ENCODE data around the gene VTI1A.
"Not testable (repeated sequence)": the region's sequence is repeated elsewhere in the genome, so short reads cannot be mapped to it uniquely, and the experiment has no call there.

VTI1A gene

DNA sequence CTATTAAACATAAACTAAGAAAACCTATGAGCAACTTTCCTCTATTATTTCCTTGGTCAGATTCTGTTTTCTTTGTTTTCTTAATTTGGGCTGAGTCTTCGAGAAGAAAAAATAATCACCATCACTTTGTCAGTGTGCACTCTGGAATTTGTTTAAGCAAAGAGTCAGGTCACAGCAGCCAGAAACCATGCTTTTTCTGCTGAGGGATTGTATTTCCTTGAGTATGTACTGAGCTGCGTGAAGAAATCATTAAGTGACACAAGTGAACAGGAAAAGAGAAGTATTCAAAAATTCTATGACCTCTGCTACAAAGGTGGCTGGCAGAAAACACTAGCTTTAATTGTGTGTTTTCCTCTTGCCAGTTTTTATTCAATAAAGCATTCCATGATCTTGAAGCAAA, 249.6 kb downstream of the VTI1A start:
- no peak for DNase-seq

DNA sequence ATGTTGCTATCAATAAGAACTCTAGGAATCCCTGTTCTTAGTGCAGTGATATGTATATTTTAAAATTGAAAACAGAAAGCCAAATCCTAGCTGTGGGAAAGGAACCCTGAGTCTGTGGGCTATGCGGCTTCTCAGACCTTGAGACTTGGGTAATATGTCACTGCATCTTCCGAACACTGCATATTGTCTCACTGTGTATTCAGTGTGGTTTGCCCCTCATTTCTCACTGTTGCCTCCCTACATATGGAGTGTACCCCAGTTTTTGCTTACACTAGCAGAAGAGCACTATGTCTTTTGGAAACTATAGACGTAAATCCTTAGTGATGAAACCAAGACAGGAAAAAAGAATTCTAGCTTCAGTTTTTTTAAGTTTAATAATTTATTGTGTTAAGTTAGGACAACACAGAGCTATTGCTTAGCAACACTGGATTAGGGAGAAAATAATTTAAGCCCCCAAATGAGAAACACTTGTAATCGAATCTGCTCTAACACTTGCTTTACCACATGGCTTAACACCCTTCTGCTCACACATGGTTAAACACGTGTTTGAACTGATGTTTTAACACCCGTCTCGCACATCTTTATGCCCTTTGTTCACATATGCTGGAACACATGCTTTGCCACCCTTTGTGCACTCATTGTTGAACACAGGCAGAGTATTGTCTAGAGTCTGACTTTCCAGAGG, 251.3 kb downstream of the VTI1A start:
- DNase-seq: no peak

DNA sequence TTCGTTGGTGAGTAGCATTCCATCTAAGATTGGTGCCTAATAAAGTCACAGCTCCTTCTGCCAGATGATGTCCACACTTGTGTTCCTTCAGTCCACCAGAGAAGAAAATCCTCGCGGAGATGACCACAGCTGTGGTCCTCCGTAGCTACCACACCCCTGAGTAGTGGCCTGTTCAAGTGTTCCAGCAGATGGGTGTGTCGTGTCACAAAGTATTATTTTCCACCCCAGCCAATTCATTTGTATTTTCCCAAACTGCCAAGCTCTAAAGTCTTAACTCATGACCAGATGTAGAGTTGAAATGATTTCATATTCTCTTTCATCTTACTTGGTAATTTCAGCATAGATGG, 251.8 kb downstream of the VTI1A start:
- no peak for DNase-seq

DNA sequence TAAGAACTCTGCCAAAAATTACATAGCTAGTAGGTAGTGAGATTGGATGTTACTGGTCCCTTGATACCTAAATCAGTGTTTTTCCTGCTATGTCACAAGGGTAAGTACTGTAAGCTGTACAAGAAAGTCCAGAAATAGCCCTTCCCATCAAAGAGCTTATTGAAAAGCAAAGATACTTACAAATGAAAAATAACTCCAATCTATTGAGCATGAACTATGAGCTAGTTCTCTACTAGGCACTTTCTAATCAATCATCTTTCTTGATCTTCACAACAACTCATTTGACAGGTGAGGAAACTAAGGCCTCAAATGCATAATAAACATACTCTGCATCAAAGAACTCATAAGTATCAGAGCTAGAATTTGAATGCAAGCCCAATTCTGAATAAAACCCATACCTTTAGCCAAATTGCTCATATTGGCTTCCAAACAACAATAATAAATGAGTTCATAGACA, 253.2 kb downstream of the VTI1A start:
- no peak for DNase-seq

DNA sequence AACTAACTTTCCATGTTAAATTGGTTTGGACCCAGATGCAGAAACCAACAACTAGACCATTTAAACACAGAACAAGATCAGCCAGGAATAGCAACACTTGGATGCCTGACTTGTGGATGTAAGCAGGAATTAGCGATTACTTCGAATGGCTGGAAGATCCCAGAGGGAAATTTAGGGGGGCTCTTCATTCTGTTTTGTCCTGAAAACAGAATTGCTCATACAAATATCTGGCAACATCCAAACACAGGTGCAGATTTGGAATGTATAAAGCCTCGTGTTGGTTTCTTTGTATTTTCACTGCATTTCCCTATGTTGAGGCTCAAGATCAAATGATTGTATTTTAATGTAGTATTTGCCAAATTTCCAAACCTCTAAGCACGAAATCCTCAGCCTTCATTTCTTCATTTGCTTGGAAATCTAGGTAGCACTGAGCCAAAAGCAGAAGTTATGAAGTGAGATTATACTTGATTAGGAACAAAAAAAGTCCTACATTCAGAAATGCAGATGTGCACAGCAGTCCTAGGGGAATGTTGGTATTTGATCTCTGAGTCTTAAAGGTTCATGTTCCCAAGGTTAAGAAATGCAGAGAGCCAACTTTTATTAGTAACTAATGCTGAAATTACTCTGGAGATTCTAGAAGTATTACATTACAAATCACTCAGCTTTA, 254.3 kb downstream of the VTI1A start:
- DNase-seq: no peak

DNA sequence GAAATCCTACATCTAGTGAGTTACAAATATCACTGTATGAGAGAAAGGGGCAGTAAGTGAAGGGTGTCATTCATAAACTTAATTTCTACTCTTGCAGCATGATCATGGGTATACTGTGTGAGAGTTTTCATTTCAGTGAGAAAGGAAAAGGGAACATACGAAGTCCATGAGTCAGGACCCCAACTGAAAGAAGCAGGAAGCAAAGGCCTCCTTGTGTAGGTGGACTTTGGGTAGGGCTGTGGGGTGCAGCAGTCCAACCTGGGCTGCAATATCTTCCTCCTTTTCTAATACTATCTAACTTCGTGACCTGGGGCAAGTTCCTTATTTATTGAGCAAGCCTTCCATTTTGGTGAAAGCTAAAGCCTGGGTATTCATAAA, 254.9 kb downstream of the VTI1A start:
- no peak for DNase-seq

DNA sequence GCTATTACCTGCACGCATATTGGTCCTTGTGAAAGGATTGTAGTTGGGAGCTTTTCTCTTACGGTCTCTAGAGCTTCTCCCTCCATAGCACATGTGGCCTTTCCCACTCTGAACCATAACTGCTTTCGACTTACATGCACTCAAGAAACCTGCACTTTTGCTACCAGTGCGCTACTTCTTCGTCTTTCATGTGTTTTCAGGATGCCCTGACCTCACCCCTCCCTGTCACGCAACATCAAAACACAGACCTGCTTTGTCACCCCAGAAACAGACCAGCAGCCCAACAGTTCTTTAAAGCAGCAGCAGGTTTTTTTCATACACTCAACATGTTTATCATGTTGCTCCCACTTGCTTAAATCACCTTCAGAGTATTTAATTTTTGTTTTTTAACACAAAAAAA, 259.6 kb downstream of the VTI1A start:
- no peak for DNase-seq

DNA sequence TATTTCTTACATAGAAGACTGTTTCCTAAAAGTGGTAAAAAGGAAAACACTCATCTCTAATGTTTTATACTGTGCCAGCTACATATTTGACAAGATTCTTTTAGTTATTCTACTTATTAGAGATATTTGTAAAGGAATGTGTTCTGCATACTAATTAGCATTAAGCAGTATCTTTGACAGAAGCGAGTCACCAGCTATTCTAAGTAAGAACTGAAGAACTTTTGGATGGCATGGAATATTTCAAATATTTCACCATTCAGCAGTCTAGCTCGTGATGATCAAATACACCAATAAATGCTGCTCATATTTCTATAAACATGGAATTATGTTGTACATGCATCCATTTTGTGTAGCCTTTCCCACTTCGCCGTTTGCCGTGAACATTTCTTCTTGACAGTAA, 261.4 kb downstream of the VTI1A start:
- no peak for DNase-seq

DNA sequence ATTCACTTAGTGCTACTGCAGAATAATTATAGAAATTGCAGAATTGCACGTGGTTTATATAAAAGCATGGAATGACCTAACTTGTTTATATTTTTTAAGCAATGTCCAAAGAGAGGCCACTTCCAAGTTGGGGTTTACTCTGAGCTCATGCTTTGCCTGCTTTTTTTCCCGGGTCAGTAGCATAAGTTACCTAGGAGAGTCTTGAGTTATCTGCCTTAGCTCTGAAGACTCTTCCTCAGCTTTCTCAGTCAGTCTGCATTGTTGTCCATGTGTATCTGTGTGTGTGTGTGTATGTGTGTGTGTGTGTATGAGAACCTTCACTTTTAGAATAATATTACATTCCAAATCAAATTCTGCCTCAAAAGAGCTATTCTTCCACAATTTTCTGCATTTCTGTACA, 263.5 kb downstream of the VTI1A start:
- no peak for DNase-seq

DNA sequence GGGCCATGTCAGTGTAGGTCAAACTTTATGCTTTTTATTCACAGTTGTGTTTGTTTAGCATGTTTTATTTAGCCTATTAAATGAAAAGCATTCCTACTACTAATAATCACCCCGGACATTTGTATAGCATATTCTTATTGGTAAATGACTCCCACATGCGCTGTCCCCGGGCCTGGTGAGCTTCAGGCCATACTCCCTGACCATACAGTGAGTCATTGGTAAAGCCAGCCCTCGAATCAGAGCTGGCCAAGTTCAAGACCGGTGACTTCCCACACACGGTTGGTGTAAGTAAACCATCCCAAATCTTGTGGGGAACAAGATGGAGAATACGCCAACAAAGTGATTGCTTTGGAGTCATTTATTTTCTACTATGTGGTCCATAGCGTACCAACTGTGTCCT, 264.4 kb downstream of the VTI1A start:
- DNase-seq: no peak

DNA sequence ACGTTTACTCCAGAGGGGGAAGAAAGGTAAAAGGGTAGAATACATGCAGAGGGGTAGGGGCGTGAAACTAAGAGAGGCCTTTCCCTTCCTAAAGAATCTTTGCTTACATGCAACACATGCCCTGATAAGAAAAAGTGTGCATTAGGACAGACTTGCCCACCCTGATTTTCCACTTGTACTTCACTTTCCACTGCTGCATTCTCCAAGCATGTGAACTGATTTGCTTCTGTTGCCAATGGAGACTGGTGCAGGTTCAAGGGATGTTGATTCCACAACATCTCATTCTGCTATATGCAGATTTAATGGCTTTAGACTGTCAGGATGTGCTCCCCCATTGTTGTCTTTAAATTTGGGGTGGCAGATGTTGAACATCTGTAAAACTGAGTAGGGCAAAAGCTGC, 265.5 kb downstream of the VTI1A start:
- DNase-seq: no peak

DNA sequence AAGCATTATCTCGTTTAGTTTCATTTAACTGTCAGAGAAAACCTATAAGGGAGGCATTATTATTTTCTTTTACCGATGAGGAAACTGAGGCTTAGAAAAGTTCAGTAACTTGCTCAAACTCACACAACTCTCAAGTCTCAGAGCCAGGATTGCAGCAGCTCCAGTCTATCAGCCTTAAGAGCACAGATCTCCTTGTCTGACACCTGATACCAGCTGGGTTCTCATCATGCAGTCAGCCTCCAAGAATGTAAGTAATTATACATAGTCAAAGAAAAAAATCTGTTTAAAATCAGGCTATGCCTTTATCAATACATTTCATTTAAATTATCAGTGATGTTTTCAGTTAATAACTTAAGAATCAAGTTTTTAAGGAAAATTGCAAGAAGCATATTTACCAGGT, 266.4 kb downstream of the VTI1A start:
- DNase-seq: no peak

DNA sequence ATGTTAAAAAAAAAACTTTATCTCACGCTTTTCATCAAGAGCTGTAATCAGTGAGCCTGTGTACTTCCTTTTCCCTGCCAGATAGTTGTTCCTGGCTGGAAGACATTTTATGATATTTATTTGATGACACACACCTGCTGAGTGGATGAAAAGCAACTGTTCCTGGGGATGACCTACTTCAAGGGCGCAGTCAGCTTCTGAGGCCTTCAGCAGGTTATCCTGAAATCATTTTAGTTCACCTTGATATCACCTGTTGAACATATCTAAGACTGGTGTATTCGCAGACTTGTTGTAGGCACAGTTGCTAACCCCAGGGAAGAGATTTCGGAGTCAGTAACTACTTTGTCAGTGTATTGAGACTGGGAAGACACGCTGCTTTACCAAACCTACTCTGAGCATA, 268.6 kb downstream of the VTI1A start:
- DNase-seq: no peak

DNA sequence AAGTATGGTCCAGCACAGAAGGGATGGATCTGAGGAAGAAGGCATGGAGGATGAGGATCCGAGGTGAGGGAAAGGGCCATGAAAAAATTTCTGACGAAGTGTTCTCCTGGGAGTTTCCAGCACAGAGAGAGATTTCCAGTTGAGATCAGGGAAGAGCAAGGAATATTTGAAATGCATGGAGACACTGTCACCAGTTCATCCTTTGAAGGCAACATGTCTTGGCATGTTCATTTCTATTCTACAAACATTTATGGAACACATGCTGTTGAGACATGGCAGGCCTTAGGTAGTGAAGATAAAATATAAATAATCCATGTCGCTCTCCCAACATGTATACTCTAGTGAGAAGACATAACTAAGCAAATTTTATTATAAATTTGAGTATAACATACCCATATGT, 269.1 kb downstream of the VTI1A start:
- DNase-seq: no peak

DNA sequence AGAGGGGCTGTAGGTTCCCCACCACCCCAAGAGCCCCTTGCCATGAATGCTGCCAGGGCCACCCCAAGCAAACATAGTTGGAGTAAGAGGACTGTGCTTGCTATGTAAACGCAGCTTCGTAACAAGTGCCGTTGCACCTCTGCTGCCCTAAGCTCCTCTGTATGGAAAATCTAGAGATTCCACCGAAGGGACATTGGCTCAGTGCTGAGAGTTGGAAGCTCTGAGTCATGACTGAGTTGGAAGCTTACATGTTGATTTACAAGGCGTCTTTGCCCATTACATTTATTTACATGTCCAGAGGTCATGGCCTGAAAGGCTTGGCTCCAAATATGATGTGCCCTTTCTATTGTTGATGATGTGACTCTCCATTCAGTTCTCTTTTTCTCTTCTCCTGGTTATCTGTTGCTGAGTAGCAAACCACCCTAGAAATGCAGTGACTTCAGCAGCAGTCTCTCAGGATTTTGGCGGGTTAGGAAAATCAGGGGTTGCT, 270.0 kb downstream of the VTI1A start:
- no peak for DNase-seq

DNA sequence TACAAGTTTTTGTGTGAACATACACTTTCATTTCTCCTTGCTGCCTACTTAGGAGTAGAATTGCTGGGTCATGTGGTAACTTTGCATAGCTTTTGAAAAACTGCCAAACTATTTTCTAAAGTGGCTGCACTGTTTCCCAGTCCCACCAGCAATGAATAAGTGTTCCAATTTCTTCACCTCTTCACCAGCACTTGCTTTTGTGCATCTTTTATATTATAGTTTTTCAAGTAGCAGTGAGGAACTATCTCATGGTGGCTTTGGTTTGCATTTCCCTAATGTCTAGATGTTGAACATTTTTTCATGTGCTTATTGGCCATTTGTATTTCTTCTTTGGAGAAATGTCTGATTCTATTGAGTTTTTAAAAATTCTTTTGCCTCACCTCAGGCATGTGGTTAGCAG, 273.2 kb downstream of the VTI1A start:
- DNase-seq: no peak

DNA sequence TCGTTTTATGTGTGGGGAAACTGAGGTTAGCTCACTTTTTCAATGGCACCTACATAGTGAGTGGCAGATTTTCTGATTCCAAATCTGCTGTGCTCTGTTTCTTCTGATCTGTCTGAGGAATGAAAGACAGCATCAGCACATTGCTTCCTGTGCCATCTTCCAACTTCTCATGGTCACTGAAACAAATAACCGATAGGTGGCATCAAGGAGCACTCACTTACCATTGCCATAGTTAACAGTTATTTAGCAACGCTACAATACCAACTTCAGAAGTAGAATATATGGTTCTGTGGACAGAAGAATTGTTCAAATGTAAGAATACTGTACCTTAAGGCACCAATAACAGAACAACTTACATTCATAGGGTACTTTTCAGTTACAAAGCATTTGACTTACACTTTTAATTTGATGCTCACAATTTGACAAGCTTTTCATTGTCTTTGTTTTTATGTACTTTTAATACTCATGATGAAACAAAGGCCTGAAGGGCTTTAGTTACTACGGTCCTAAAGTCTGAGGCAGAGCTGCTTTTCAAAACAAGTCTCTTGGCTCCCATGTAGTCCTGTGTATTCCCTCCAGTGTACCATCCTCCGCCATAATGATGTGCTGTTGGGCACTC, 274.2 kb downstream of the VTI1A start:
- no peak for DNase-seq

DNA sequence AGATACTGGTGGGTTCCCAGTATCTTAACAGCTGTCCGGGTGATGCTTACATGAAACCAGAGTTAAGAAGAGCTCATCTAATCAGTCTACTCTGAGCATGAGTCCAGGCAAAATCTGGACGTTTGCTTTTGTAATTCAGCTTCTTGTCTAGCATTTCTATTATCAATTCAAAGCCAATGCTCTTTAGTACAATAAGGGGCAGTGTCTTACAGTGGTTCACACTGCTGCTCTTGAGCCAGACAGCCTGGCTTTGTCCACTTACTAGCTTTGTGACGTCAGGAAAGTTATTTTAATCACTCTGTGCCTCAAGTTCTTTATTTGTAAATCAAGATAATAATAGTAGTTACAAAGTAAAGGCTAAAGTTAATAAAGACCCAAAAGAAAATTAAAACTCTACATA, 275.7 kb downstream of the VTI1A start:
- no peak for DNase-seq

DNA sequence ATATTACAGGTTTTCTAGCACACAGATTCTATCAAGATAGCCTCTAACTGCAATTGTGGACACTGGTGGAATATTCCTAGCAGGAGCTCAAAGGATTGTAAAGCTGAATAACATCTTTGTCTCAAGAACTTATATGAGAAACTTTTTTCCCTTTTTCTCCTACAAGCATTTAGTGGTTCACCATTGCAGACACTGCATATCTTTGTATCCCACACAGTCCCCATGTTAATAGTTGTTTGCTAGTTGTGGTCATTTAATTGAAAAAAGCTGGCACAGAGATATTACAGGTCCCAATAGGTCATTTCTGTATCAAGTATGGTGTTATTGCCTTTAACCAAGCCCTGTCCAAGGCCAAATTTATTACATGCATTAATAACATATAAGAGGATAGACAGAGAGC, 276.9 kb downstream of the VTI1A start:
- no peak for DNase-seq

DNA sequence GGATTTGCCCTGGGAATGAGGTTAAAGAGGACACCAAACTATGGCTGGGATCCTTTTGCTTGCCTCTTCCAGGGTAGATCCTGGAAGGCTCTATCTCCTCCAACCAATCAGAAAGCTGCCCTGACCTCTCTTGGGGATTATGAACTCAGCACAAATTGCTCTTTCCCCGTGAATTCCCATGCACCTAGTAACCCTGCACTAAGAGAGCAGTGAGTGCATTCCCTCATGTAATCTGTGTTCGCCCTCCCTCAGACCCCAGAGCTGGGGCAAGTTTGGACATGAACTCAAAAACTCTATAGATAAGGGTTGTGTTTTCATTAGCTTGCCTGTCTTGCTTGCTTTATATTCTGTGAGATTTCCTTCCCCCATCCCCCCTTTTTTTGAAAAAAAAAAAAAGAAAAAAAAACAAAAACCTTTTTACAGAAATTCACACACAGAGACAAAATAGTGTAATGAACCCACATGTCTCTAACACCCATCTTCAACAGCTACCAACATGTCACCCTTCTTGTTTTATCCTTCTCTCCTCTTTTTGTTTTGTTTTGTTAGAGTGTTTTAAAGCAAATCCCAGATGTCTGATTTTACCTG, 277.5 kb downstream of the VTI1A start:
- DNase-seq: no peak

DNA sequence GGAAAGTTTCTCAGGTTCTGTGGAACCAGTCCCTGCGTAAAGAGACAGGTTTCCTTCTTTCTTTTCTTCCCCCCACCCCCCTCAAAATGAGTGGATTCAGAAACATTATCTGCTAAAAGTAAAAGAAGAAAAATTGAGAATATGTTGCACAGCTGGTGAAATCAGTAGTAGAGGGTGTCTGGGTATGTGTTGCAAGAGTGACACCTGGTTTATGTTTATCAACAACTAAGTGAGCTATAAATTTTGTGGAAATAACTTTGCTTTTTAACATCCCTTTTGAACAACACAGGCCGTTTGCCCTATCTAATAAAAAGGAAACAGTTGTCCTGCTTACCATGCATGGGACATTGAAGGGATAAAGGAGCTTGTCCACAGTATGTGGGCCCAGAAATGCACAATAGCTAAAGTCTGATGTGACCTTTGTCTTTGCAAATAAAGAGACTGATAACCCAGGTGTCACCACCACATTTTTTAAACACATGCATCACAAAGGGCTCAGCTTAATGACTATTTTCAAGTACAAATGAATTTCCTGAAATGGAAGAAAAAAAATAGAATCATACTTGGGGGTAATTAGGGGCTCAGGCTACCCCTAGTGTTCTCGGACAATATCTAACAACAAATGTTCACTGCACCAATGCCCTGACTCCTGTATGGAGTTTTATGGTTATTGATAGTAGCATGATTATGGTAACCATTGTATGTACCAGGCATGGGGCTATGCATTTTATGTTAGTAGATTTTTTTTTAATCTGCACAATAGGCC, 281.3 kb downstream of the VTI1A start:
- DNase-seq: no peak

DNA sequence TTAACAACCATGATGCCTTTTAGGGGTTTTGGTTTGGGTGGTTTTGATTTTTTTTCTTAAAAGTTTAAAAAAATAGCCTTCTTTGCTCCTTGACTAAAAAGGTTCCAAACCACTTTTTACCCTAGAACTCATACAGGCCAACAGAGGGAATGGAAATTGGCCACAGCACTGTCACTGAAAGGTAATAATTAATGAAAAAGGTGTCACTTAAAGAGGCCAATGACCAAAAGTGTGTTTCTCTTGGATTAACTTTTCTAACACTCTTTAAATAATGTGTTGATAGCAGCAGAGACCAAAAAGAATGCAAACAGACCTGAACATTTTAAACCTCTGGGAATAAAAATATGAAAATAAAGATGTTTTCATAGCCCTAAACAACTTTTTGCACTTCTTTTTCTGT, 282.0 kb downstream of the VTI1A start:
- DNase-seq: no peak

DNA sequence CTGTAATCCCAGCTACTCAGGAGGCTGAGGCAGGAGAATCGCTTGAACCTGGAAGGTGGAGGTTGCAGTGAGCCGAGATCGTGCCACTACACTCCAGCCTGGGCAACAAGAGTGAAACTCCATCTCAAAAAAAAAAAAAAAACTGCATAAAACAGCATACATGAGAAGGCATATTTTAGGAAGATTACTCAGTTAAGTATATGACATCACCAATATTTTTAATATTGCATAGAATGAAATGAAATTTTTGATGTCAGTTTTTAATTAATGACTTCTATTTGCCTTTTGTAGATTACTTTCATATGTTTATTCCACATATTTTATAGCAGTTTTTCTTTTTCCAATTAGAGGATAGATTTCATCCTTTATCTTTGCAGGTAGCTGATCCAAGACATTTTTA, 284.4 kb downstream of the VTI1A start:
- not testable (repeated sequence) for DNase-seq
